ENCODE measurements around the gene MMADHC.

Gene MMADHC

DNA sequence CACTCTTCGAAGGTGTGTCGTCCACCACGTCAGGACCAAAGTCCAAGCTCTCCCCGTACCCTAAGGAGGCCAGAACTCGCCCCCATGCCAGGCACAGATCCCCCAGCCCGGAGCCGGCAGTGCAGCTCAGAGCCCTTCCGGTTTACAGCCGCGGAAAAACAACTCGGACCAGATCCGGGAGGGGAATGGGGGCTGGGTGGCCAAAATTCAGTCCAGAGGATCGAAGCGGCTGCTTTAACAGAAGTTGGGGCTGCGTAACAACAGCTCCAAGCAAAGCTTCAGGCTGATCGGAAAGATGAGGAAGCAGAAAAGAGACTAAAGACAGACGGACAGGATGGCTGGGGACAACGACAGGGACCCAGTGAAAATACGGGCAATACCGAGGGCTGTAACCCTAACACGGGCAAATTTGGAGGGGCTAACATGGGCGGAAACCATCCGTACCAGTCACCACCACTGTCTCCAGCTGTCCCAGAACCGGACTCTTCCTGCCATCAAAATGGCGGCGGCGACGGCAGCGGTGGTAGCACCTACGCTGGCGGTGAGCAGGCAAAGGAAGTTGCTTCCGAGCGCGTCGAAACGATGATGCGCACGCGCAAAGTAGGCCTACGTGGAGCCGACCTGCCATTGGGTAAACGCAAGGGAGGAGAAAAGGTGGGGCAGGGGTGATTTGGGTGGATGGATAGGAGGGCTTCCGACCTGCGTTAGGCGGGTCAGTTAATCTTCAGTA, at the start of gene MMADHC:
Gene MMADHC, minus strand, starts transcription at position 556 of the 730 bp plus-strand sequence. CDS start 678 bp downstream, outside the sequence.
- peak; percentile 87 for DNase-seq

DNA sequence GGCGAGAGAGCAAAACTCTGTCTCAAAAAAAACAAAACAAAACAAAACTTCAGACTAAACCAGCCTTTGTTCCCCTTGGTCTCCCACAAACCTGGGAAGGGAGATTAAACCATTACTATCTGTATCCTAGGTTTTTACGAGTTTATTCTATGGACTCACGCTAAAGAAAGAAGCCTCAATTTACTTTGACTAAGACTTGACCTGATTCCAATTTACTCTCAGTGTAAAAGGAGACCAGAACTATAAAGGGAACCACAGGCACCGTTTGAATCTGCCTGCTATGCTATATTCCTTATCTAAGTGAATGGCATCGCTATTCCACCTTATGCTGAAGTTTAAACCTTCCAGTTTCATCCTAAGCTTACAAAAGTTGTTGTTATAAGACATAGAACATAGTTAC, 46.5 kb upstream of the MMADHC start:
- DNase-seq: no peak

DNA sequence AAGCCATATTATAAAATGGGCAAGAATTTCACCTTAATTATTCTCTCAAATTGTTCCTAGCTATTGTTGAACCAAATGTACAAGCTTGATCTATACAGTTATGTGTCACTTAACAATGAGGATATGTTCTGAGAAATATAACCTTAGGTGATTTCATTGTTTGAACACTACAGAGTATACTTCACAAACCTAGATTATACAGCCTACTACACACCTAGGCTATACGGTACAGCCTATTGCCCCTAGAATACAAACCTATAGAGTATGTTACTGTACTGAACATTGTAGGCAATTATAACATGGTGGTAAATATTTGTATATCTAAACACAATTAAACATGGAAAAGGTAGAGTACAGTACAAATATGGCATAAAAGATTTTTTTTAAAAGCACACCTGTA, 42.9 kb upstream of the MMADHC start:
- DNase-seq: no peak

DNA sequence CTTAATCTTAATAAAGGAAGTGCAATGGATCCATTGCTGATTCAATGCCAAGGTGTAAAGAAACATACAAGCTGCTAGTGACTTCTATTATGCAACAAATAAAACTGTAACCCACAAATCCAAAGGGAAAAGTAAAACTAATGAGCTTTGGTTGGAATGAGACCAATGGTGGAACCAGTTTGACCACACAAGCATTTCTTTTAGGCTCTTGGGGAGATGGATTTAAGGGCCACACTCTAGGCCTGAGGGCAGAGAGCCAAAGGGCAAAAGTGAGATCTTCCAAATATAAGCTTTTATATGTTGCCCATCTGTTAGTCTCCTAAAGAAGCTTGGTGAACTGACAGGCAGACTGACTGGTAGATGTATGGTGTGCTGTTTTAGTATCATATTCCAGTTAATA, 41.5 kb upstream of the MMADHC start:
- DNase-seq: peak; percentile 71

DNA sequence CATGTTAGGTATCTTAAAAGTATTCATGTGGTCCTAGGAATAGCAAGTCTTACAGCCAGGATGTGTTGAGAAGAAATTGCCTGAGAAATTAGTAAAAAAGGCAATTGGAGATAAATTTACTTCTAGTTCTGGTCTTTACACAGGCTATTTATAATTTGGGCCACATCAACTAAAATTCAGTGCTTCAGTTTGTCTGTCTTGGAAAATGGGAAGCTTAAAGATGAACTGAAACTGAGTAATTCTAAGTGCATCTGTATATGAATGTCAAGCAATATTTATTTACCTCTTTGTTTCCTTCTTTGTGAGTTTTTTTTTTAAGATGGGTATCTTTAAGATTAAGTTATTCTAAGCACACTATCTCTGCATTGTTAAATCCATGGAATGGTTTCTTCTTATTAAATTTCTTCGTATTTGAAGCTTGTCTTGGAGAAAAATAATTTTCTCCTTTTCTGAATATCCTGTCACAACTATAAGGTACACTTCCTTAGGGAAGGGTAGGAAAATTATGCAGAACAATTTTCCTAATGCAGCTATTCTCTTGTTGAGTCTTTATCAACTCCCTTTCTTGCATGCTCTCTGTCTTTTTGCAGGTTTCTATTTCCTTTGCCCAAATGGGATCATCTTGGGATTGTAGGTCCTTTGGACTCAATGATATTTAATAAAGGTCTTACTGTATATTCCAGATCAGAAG, 39.7 kb upstream of the MMADHC start:
- DNase-seq: no peak

DNA sequence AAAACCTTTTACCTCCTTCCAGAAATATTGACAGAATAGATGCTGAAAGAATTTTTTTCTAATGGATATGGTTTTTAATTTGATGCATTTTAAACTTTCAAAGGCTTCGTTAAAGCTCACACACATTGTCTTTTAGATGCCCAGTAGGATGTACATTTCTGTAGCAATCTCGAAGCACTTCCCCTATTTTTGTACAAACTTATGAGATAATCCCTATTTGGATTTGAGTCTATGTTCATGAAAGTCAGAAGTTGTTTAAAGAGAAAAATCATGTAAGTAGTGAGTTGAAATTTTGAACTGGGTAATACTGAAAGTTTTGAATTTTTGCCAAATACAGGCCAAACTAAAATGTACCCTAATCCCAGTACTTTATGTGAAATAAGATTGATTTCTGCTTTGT, 38.1 kb upstream of the MMADHC start:
- DNase-seq: no peak

DNA sequence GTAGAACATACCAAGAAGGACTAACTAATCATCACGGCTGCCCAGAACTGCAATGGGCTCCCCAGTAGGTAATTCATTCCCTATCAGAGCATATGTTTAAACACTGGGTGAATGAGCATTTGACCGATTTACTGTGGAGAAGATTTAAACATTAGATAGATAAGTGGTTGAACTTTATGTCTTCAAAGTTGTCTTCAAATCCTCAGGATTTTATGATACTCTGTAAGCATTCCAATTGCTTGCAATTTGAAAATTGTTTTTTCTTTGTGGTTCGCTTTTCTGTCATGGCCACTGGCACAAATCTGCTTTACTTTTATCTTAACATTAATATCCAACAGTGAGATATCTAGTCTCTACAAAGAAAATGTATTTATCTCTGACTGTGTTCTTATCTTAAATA, 37.7 kb upstream of the MMADHC start:
- no peak for DNase-seq

DNA sequence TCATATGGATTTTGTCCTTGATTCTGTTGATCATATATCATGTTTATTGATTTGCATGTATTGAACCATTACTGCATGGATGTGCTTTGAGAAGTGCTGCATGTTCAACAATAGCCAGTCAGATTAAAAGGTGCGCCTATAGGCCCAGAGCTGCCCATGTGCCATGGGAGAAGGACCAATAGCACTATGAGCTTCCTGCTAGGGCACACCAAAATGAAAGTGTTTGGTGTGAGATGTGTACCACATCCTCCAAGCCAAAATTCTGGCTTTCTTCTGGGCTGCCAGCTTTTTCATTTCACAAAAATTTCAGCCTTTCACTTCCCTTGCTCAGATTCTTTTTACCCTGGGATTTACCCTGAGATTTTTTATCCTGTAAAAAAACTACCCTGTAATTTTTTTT, 34.8 kb upstream of the MMADHC start:
- no peak for DNase-seq

DNA sequence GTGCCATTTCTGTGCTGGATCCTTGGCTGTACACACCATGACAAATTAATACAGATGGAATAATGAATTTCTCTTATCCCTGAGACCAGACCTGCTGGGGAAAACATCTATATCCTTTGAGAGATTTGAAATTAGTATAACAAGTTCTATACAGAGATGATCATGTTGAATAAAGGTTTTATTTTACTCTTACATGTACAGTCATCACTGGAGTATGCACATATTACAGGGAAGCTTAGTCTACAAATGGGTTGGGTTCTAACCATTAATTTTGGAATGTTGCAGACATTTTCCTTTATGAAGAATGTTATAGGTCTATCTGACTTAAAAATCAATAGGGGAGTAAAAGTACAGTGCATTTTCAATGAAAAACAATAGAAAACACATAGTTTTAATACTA, 29.9 kb upstream of the MMADHC start:
- no peak for DNase-seq

DNA sequence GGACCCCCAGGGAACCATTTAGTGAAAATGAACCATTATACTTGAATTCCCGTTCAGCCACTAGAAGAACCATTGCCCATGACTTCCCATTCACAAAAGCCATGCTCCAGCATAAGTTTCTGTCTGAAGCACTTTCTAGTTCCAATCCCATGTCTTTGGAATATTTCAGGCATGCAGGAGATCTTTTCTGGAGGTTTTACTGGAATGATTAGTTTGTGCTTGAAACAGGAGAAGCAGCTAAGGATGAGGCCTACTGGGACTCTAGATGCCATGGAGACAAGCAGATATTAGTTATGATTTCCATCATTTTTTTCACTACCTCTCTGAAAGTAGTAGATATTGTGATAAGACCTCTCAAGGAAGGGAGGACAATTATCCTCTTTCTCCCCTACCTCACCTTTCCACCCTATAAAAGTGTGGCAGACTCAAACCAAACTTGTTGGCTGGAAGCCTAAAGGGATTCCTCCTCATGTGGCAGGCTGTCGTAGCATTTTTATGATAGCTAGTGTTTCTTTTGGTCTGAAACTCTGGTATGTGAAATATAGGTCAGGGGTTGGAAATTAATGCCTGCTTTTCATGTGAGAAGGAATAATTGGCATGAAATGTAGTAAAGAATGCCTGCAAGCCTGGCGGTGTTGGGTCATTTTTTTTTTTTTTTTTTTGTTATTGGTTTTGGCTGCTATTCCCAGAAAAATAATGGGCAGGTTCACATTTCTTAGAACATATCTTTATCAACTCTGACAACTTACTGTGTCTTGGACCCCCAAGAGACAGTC, 29.3 kb upstream of the MMADHC start:
- DNase-seq: no peak

DNA sequence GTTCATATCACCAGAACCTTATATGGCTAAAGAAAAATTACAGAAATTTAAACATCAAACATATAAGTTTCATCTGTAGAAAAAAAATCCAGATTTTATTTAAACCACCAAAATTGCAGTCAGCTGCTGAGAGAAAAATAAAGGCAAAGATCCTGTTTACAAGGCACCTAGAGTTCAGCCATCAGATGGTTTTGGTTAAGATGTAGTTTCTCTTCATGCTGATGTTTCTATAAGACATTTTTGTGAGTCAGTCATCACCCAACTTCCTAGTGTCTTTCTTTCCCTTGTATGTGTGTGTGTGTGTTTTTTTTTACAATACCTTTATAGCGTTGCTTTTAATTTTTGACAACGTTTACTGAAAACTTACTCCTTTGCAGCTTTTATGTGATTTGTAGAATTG, 26.1 kb upstream of the MMADHC start:
- DNase-seq: no peak

DNA sequence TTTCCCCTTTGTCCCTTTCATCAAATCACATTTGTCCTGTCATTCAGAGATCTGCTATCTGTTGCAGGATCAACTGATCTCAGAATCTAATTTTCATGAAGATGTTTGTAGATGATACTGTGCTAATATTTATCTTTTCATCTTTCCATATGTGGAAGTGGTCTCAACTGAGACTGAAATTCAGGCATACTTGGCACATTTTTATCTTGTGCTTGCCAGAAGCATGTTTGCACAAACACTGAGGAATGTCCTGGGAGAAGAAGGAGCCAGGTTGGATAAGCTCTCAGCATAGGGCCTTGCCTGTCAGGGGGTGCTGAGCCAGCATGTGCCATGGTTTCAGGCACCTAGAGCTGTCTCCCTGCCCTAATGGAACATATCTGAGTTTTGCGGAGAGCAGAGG, 24.5 kb upstream of the MMADHC start:
- peak; percentile 6 for DNase-seq

DNA sequence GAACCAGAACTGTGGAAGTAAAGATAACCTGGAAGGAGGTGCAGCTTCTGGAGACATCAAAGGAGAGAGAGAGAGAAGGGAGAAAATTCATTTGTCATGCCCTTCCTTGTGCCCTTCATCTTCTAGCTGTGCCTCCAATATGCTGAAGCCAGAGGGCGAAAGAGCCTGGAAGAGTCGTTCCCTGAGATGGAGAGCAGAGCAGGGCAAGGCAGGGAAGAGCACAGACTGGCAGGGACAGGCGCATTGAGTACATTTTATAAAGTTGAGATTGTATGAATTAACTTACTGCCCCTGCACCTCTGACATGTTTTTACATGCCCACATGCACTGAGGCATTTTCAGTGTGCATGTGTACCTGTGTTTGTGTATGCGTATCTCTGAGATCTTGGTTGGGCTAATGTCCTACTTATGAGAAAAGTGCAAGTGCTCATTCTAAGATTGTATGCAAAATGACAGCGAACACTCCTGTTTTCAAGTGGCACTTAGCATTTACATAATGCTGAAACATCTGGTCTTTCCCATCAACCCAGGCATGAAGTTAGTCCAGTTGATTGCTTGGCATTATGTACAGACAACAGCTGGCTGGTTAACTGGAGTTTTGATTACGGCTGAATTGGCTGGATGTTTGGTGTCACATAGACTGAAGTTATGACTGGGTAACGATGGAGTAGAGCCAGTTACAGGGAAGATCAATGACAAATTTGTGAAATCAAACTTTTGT, 23.7 kb upstream of the MMADHC start:
- DNase-seq: peak; percentile 79

DNA sequence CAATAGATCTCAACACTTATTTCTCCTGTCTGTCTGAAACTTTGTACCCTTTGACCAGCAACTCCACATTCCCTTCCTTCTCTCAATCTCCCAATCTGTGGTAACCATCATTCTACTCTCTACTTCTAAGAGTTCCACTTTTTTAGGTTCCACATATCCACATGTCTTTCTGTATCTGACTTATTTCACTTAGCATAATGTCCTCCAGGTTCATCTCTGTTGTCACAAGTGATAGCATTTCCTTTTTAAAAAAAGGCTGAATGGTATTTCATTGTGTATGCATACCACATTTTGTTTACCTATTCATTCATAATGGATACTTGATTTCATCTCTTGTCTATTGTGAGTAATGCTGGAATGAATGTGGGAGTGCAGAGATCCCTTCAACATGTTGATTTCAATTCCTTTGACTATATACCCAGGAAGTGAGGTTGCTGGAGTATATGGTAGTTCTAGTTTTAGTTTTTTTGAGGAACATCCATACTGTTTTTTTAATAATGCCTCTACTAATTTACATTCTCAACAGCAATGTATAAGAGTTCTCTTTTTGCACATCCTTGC, 18.8 kb upstream of the MMADHC start:
- no peak for DNase-seq

DNA sequence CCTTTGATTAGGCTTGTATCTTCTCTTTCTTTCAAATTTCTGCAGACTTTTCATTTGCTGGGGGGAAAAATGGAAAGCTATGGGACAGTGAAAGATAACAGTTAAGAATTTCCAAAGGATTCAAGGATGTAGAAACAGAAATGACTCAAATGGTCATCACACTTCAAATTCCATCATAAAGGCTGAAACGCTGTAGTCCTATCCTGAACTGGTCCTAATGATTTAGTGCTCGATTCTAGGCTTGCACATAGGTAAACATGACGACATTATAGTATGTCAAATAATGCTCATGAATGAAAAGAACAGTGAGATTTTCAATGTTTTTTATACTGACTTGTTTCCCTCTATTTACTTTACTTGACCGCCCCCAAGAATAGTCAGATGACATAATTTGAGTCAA, 15.7 kb upstream of the MMADHC start:
- no peak for DNase-seq

DNA sequence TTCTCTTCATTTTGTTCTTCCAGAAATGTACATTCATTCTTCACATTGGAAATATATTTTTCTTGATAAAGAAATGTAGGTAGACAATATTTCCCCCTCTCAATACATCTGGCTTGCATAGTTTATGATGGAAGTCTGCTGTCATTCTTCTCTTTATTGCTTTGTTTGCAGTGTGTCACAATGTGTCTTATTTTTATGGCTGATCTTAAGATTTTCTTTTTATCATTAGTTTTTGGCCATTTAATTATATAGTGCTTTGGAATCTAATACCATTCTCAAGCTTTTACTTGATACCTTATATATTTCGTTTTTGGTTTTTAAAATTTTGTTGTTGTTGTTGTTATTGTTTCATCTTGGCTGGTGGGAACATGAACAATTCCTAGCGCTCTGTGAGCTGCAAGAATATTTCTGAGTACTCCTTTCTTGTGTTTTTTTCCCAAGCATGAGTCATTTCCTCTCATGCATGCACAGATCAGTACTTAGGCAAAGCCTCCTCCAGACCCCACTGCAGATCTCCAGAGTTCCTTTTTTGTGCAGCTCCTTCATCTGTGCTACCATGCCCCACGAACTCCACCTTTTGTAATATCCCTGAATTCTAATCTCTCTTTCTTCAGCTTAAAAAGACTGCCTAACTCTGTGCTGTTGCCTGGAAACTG, 13.7 kb upstream of the MMADHC start:
- no peak for DNase-seq

DNA sequence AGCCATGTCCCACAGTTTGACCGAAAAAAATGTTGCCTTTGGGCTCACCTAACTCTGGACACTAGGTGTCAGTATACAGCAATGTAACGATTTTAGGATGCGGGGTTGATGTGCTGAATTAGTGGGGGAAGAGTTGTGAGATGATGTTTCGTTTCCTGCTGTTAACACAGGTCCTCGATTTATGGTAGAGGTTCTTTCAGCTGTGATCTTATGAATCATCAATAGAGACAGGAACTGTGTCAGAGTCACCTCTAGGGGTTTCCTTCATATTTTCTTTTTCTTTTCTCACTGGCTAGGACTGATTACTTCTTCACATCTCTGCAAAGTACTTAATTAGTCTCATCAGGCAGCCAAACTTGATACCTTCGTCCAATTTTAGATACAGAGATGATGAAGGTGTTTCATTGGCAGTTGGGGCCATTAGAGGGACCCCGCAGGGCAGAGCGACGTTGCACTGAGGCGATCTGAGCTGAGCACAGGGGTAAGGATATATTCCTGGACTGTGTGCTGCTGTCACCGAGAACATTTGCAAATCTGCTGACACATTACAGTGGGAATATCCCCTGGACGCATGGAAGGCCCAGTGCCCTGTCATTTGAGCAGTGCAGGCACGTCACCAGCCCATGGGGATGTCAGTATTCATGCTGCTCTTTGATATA, 10.2 kb upstream of the MMADHC start:
- peak; percentile 70 for DNase-seq

DNA sequence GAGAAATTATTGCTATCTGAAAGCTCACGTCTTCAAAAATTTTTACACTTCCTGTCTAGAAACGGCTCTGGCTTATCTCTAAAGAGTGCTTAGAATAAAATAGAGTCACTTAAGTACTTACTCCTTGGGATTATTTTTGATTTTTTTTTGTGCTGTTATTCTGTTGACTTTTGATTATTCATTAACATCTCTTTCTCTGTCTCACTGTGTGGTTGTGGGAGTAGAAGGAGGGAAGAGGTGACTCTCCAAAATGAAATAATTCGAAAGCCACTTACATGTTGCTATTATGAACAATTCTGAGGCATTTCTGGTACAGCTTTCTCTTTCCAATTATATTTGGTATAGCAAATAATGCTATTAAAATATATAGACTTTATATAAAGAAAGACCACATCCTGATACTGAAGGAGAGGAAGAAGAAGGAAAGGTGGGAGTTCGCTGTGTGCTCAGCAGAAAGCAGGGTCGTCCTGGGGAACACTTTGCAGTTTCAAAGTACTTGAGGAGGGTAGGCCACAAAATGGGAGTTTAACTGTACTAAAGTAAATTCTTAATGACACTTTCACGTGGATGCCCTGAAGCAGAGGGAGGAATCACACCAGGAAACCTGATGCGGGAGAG, 9.6 kb upstream of the MMADHC start:
- no peak for DNase-seq

DNA sequence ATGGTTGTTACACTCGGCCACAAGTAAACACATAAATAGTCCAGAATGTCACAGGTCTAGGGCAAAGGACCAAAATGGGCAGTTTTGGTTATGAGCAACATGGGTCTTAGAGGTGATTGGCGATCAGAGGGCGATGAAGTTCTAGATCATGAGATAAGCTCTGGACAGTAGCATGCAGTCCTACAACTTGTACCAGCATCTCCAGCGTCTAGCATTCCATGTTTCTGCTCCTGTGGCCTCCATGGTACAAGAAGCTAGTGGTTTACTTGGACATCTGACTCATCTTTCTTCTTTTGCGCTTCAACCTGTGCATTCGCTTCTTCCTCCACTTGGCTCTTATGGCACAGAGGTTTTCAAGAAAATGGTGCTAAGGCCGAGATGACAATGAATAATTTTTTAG, 8.9 kb upstream of the MMADHC start:
- no peak for DNase-seq

DNA sequence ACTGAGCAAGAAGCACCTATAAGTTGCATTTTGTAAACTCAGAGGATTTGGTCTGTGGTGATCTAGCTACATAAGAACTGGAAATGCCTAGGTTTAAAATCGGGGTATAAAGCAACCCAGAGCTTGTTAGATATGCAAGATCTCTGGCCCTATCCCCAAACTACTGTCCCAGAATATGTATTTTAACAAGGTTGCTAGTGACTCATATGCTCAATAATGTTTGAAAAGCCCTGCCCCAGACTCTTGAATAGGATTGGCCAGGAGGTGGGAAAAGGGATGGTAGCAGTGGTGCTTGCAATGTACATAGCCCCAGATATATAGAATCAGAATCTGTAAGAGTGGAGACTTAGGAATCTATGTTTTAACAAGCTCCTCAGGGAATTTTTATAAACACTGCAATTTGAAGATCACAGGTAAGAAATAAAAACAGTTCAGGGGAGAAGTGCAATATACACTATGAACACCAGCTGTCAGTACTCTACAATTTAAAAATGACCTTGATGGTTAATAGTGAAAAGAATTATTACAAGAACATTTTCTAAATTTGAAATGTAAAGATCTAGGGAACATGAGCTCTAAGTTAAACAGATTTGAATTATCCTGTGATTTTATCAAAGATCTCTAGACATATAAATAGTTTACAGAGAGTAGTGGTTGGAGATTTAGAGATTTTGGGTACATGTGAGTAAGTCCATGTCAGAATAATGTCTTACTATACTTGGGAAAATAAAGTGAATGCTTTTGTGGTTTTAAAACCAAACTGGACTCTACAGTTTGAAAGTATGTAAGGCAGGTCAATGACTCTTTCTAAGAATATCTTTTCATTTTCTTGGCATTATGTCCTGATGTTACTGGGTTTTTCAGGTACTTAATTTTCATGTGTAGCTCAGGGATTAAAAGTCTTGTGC, 7.7 kb upstream of the MMADHC start:
- no peak for DNase-seq

All from DMS 273 treated with DMSO at 0.1 percent for 48 hours (cell line).